Cardiac muscle cell (in vitro differentiated cells and primary cell): ENCODE results near the gene AGBL5. TPM values are rescaled to one million over a fixed set of nuclear protein-coding genes. Genes with fewer than 3 reads are reported as not detected.

Experiments used
- DNase-seq, 2 donors: peaks; one replicate each; pipeline versions ENCODE4 v3.0.0 to v3.0.0-alpha.2; 2010 to 2017; ENCODE audit warnings: low read depth in 1 of 2, low spot score in 1 of 2
- H3K27ac ChIP-seq: fragments of 200-600 bp; sonication (generic); 2 replicates; pipeline ENCODE4 v1.5.1; 2016
- H3K27me3 ChIP-seq: fragments of 200-600 bp; sonication (generic); 2 replicates; pipeline ENCODE4 v1.6.0; 2016; ENCODE audit warnings: control low read depth
- H3K36me3 ChIP-seq: fragments of 200-600 bp; sonication (generic); 2 replicates; pipeline ENCODE4 v1.5.1; 2016; ENCODE audit warnings: control low read depth
- H3K4me1 ChIP-seq: fragments of 200-600 bp; sonication (generic); 2 replicates; pipeline ENCODE4 v1.8.1; 2017; ENCODE audit warnings: low read depth, mild to moderate bottlenecking, mixed run types
- H3K4me3 ChIP-seq: fragments of 200-600 bp; sonication (generic); 2 replicates; pipeline ENCODE4 v1.5.1; 2016; ENCODE audit warnings: mild to moderate bottlenecking
- H3K9me3 ChIP-seq: fragments of 200-600 bp; sonication (generic); 2 replicates; pipeline ENCODE4 v1.5.1; 2017; ENCODE audit warnings: low read depth, mild to moderate bottlenecking, control low read depth
- polyA plus RNA-seq: library from polyadenylated mRNA; unstranded; fragments of >200 nt; fragmentation: Nextera tagmentation; extraction: Ambion mirVana; gene quantifications from 2 replicates; pipeline ENCODE4 v1.2.1, GENCODE V29; 2016
- total RNA-seq: library from RNA; depleted of rRNA; stranded (reverse); fragments of >200 nt; gene quantifications from 2 replicates; pipeline ENCODE4 v1.2.3, GENCODE V29; 2016
- TF ChIP-seq, protein P1 (sequence below): IDR thresholded peaks from 2 replicates; pipeline ENCODE4 v1.5.1; 2012; ENCODE audit warnings: low read depth, mild to moderate bottlenecking, low read length

Gene AGBL5
- total and polyA plus RNA-seq, 2 experiments from 2014 or later, result 52.0 to 67.0 TPM

- no peaks in the 10 kb centered on the region for H3K9me3 ChIP-seq
- H3K4me3 ChIP-seq, result peak overlapping the region; percentile 61
- H3K36me3 ChIP-seq, result peaks cover 30% of the 10 kb centered on the region
- peaks cover 5% of the 10 kb centered on the region for H3K4me1 ChIP-seq
- H3K27me3 ChIP-seq, result no peaks in the 10 kb centered on the region
- no peak for DNase-seq
- peak overlapping the region; percentile 49 for H3K27ac ChIP-seq
- TF ChIP-seq, protein P1, sequence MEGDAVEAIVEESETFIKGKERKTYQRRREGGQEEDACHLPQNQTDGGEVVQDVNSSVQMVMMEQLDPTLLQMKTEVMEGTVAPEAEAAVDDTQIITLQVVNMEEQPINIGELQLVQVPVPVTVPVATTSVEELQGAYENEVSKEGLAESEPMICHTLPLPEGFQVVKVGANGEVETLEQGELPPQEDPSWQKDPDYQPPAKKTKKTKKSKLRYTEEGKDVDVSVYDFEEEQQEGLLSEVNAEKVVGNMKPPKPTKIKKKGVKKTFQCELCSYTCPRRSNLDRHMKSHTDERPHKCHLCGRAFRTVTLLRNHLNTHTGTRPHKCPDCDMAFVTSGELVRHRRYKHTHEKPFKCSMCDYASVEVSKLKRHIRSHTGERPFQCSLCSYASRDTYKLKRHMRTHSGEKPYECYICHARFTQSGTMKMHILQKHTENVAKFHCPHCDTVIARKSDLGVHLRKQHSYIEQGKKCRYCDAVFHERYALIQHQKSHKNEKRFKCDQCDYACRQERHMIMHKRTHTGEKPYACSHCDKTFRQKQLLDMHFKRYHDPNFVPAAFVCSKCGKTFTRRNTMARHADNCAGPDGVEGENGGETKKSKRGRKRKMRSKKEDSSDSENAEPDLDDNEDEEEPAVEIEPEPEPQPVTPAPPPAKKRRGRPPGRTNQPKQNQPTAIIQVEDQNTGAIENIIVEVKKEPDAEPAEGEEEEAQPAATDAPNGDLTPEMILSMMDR, result no peak
These were observed 18.1 kb upstream of the AGBL5 start for GRCh38 chr2:27033253-27033852.

- TF ChIP-seq, protein P1, result no peak
- Histone ChIP-seq H3K36me3 (peaks cover 41% of the 10 kb centered on the region), H3K4me3 (no peak overlapping the region), H3K9me3 (no peaks in the 10 kb centered on the region), H3K27me3 (no peaks in the 10 kb centered on the region), H3K4me1 (peaks cover 5% of the 10 kb centered on the region), H3K27ac (no peak overlapping the region)
- DNase-seq, result no peak
These were observed 13.5 kb upstream of the AGBL5 start for GRCh38 chr2:27038012-27038411.

DNA sequence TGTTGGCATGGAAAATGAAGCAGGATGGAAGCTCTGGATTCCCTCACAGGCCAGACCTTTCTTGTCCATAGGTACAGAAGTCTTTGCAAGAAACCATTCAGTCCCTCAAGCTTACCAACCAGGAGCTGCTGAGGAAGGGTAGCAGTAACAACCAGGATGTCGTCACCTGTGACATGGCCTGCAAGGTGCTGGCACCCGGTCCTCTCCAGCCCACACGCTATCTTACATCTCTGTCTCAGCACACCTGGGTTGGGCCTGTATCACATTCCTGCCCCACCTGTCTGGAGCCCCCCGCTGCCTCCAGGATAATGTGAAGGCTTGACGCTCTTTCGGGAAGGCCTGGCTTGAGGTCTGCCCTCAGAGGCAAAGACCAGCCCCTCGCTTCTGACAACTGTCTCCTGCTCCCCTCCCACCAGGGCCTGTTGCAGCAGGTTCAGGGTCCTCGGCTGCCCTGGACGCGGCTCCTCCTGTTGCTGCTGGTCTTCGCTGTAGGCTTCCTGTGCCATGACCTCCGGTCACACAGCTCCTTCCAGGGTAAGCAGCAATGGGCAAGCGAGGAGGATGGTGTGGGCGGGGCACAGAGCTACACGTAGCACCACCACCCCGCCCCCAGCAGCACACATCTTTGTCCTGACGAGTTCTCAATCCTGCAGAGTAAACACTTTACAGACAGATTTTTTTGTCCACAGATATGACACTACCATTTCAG is 12.7 kb upstream of the AGBL5 start:
- H3K4me3 ChIP-seq, result no peak overlapping the region
- H3K27me3 ChIP-seq, result no peaks in the 10 kb centered on the region
- H3K36me3 ChIP-seq, result peaks cover 41% of the 10 kb centered on the region
- no peak for DNase-seq
- no peaks in the 10 kb centered on the region for H3K9me3 ChIP-seq
- no peak overlapping the region for H3K27ac ChIP-seq
- TF ChIP-seq, protein P1, result no peak
- H3K4me1 ChIP-seq, result peaks cover 1% of the 10 kb centered on the region

DNA sequence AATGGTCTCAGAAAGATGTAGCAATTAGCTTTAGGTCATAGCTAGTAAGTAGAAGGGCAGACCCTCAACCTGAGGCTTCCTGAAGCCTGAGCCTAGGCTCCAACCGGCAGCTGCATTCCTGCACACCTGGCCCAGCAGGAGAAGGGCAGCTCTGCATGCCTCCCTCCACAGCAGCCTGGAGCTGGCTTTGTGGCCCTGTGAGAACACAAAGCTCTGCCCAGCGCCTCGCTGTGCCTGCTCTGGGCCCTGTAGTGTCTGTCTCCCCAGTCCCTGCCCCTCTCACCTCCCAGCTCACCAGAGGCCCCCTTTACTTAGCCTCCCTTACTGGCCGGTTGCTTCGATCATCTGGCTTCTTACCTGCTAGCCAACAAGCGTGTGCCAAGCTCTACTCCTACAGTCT is 12.0 kb upstream of the AGBL5 start:
- Histone ChIP-seq H3K4me1 (no peaks in the 10 kb centered on the region), H3K36me3 (peaks cover 41% of the 10 kb centered on the region), H3K9me3 (no peaks in the 10 kb centered on the region), H3K27ac (no peak overlapping the region), H3K27me3 (no peaks in the 10 kb centered on the region), H3K4me3 (no peak overlapping the region)
- TF ChIP-seq, protein P1, result no peak
- no peak for DNase-seq

GRCh38 chr2:27039871-27040270 is 11.6 kb upstream of the AGBL5 start:
- TF ChIP-seq, protein P1, result no peak
- peaks cover 38% of the 10 kb centered on the region for H3K36me3 ChIP-seq
- no peak for DNase-seq
- no peaks in the 10 kb centered on the region for H3K27me3 ChIP-seq
- H3K9me3 ChIP-seq, result no peaks in the 10 kb centered on the region
- H3K27ac ChIP-seq, result no peak overlapping the region
- H3K4me1 ChIP-seq, result no peaks in the 10 kb centered on the region
- no peak overlapping the region for H3K4me3 ChIP-seq
